Osteoblast (primary cell): ENCODE measurements around the gene CDKN1B. TPM values are rescaled to one million over a fixed set of nuclear protein-coding genes. Genes with fewer than 3 reads are reported as not detected.

Experiments used
- DNase-seq: peaks from one replicate; pipeline ENCODE4 v3.0.0; 2011; ENCODE audit warnings: low spot score, mixed read lengths; ENCODE audit not compliant: insufficient read length; ENCODE audit errors: missing footprints
- H2AFZ ChIP-seq: 2 replicates; pipeline ENCODE4 v1.6.0; 2011; ENCODE audit warnings: mild to moderate bottlenecking, low read length
- H3K27ac ChIP-seq: 2 replicates; pipeline ENCODE4 v1.5.1; 2011; ENCODE audit warnings: mild to moderate bottlenecking, low read depth, low read length, moderate library complexity
- H3K27me3 ChIP-seq: 2 replicates; pipeline ENCODE4 v1.6.0; 2012; ENCODE audit warnings: mild to moderate bottlenecking, control low read depth, inconsistent platforms, low read length, moderate library complexity; ENCODE audit not compliant: insufficient read depth
- H3K36me3 ChIP-seq: 2 replicates; pipeline ENCODE4 v1.5.1; 2011; ENCODE audit warnings: mild to moderate bottlenecking, low read length, control low read depth, moderate library complexity; ENCODE audit not compliant: insufficient read depth
- H3K4me1 ChIP-seq: 2 replicates; pipeline ENCODE4 v1.5.1; 2011; ENCODE audit warnings: mild to moderate bottlenecking, low read length, control low read depth, moderate library complexity; ENCODE audit not compliant: insufficient read depth
- H3K4me2 ChIP-seq: 2 replicates; pipeline ENCODE4 v1.6.0; 2011; ENCODE audit warnings: mild to moderate bottlenecking, low read length; ENCODE audit not compliant: insufficient read depth
- H3K4me3 ChIP-seq: fragments of 200-600 bp; sonication (generic); 3 replicates; pipeline ENCODE4 v1.5.1; 2012; ENCODE audit warnings: mild to moderate bottlenecking, low read length, inconsistent platforms; ENCODE audit not compliant: insufficient read depth
- H3K79me2 ChIP-seq: 2 replicates; pipeline ENCODE4 v1.6.0; 2012; ENCODE audit warnings: mild to moderate bottlenecking, low read length, control low read depth, inconsistent platforms; ENCODE audit not compliant: insufficient read depth
- H3K9me3 ChIP-seq: 2 replicates; pipeline ENCODE4 v1.5.1; 2011; ENCODE audit warnings: low read depth, low read length, control low read depth
- H4K20me1 ChIP-seq: 2 replicates; pipeline ENCODE4 v1.6.0; 2012; ENCODE audit warnings: mild to moderate bottlenecking, low read length, control low read depth; ENCODE audit not compliant: insufficient read depth
- total RNA-seq: library from RNA; depleted of rRNA; stranded (reverse); fragments of >200 nt; gene quantifications from 2 replicates; pipeline ENCODE4 v1.2.3, GENCODE V29; 2012
- TF ChIP-seq, protein P1 (sequence below): IDR thresholded peaks from 2 replicates; pipeline ENCODE4 v1.5.1; 2011; ENCODE audit warnings: mild to moderate bottlenecking, low read depth, low read length, moderate library complexity; ENCODE audit errors: extremely low read depth

The CDKN1B gene
- total RNA-seq, 1 donor: 52.8 TPM

DNA sequence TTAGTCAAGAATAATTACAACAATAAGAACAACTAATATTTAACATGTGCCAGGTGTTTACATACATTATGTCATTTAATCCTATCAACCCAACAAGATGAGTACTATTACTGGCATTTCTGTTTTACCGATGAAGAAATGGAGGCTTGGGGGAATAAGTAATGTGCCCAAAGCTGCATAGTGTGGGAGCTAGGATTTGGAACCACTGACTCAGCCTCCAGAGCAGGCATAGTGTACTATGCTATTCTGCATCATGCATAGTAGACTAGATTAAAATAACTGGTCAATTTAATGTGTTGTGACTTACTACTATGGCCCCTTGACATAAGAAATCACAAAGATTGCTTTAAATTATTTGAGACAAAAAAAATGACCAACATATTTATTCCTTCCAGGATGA lies 30.7 kb upstream of the CDKN1B start:
- no peaks in the 10 kb centered on the region for H3K9me3 ChIP-seq
- no peaks in the 10 kb centered on the region for H3K27me3 ChIP-seq
- no peaks in the 10 kb centered on the region for H3K79me2 ChIP-seq
- no peak overlapping the region for H3K4me3 ChIP-seq
- H3K36me3 ChIP-seq: no peaks in the 10 kb centered on the region
- H2AFZ ChIP-seq: no peak overlapping the region
- no peak overlapping the region for H3K27ac ChIP-seq
- peaks cover 13% of the 10 kb centered on the region for H3K4me1 ChIP-seq
- DNase-seq: no peak
- H4K20me1 ChIP-seq: no peaks in the 10 kb centered on the region
- TF ChIP-seq, protein P1, sequence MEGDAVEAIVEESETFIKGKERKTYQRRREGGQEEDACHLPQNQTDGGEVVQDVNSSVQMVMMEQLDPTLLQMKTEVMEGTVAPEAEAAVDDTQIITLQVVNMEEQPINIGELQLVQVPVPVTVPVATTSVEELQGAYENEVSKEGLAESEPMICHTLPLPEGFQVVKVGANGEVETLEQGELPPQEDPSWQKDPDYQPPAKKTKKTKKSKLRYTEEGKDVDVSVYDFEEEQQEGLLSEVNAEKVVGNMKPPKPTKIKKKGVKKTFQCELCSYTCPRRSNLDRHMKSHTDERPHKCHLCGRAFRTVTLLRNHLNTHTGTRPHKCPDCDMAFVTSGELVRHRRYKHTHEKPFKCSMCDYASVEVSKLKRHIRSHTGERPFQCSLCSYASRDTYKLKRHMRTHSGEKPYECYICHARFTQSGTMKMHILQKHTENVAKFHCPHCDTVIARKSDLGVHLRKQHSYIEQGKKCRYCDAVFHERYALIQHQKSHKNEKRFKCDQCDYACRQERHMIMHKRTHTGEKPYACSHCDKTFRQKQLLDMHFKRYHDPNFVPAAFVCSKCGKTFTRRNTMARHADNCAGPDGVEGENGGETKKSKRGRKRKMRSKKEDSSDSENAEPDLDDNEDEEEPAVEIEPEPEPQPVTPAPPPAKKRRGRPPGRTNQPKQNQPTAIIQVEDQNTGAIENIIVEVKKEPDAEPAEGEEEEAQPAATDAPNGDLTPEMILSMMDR: no peak
- no peak overlapping the region for H3K4me2 ChIP-seq

GRCh38 chr12:12686925-12687324 lies 30.2 kb upstream of the CDKN1B start:
- Histone ChIP-seq H3K9me3 (no peaks in the 10 kb centered on the region), H2AFZ (no peak overlapping the region), H3K4me3 (no peak overlapping the region), H3K36me3 (no peaks in the 10 kb centered on the region), H3K4me2 (peak overlapping the region; percentile 22), H3K27me3 (no peaks in the 10 kb centered on the region), H3K4me1 (peaks cover 13% of the 10 kb centered on the region), H3K79me2 (no peaks in the 10 kb centered on the region), H4K20me1 (no peaks in the 10 kb centered on the region), H3K27ac (no peak overlapping the region)
- DNase-seq: no peak
- TF ChIP-seq, protein P1: no peak

GRCh38 chr12:12689647-12690300 lies 27.4 kb upstream of the CDKN1B start:
- Histone ChIP-seq H3K4me3 (no peak overlapping the region), H3K27me3 (no peaks in the 10 kb centered on the region), H3K9me3 (no peaks in the 10 kb centered on the region), H3K79me2 (no peaks in the 10 kb centered on the region), H4K20me1 (no peaks in the 10 kb centered on the region), H3K4me2 (no peak overlapping the region), H2AFZ (no peak overlapping the region), H3K4me1 (peaks cover 13% of the 10 kb centered on the region), H3K36me3 (no peaks in the 10 kb centered on the region), H3K27ac (no peak overlapping the region)
- TF ChIP-seq, protein P1: no peak
- no peak for DNase-seq

- Histone ChIP-seq H4K20me1 (no peaks in the 10 kb centered on the region), H3K36me3 (no peaks in the 10 kb centered on the region), H3K9me3 (no peaks in the 10 kb centered on the region), H3K27ac (no peak overlapping the region), H3K4me2 (no peak overlapping the region), H3K4me3 (no peak overlapping the region), H3K79me2 (no peaks in the 10 kb centered on the region), H3K27me3 (no peaks in the 10 kb centered on the region), H2AFZ (no peak overlapping the region), H3K4me1 (peaks cover 15% of the 10 kb centered on the region)
- TF ChIP-seq, protein P1: no peak
- DNase-seq: no peak
Observed at GRCh38 chr12:12691549-12691948, 25.6 kb upstream of the CDKN1B start.
